CD14-positive monocyte (primary cell): ENCODE measurements around the gene DLK1. TPM values are rescaled to one million over a fixed set of nuclear protein-coding genes. Genes with fewer than 3 reads are reported as not detected.

Experiments
- DNase-seq, 3 donors: peaks; one replicate each; pipeline ENCODE4 v3.0.0-alpha.2; 2011 to 2022
- H2AFZ ChIP-seq: 2 replicates; pipeline ENCODE4 v1.6.0; 2012; ENCODE audit warnings: mild to moderate bottlenecking, low read depth, low read length, inconsistent platforms; ENCODE audit not compliant: insufficient read depth, poor library complexity, severe bottlenecking
- H3K27ac ChIP-seq, 2 donors: 1 replicate in 1 of 2; 2 replicates in 1 of 2; pipeline ENCODE4 v1.5.1; 2012 to 2013; ENCODE audit warnings: low read length in 2 of 2, control low read depth in 1 of 2, inconsistent platforms in 1 of 2, low read depth in 1 of 2, mild to moderate bottlenecking in 1 of 2
- H3K27me3 ChIP-seq, 2 donors: one replicate each; pipeline versions ENCODE4 v1.6.0 to v1.6.1; 2011 to 2013; ENCODE audit warnings: low read length in 2 of 2; ENCODE audit not compliant: control insufficient read depth in 2 of 2, insufficient read depth in 2 of 2
- H3K36me3 ChIP-seq, 2 donors: replicated peaks in 1 of 2; 1 replicate in 1 of 2; 2 replicates in 1 of 2; pipeline versions ENCODE4 v1.5.1 to v1.6.1; 2012 to 2013; ENCODE audit warnings: low read length in 2 of 2, control low read depth in 1 of 2, inconsistent platforms in 1 of 2, mild to moderate bottlenecking in 1 of 2; ENCODE audit not compliant: insufficient read depth in 2 of 2, control insufficient read depth in 1 of 2
- H3K4me1 ChIP-seq, 2 donors: 1 replicate in 1 of 2; 2 replicates in 1 of 2; pipeline versions ENCODE4 v1.5.1 to v1.6.1; 2012 to 2013; ENCODE audit warnings: low read length in 2 of 2, control low read depth in 1 of 2, inconsistent platforms in 1 of 2, mild to moderate bottlenecking in 1 of 2, moderate library complexity in 1 of 2; ENCODE audit not compliant: insufficient read depth in 2 of 2, control insufficient read depth in 1 of 2
- H3K4me2 ChIP-seq: replicated peaks from 2 replicates; pipeline ENCODE3; 2012; ENCODE audit warnings: low read length, moderate library complexity, mild to moderate bottlenecking; ENCODE audit not compliant: poor library complexity, severe bottlenecking; ENCODE audit errors: extremely low read depth
- H3K4me3 ChIP-seq, 3 experiments: fragments of 200-600 bp in 1 of 3; sonication (generic) in 1 of 3; replicated peaks in 1 of 3; 1 replicate in 2 of 3; 2 replicates in 1 of 3; pipeline ENCODE4 v1.5.1; 2011 to 2013; ENCODE audit warnings: low read length in 3 of 3, mild to moderate bottlenecking in 3 of 3, control low read depth in 2 of 3, low read depth in 2 of 3, inconsistent platforms in 1 of 3, moderate library complexity in 1 of 3
- H3K79me2 ChIP-seq: 2 replicates; pipeline ENCODE4 v1.6.0; 2012; ENCODE audit warnings: mild to moderate bottlenecking, control low read depth, inconsistent platforms, low read length, moderate library complexity; ENCODE audit not compliant: insufficient read depth
- H3K9ac ChIP-seq: 2 replicates; pipeline ENCODE4 v1.6.0; 2017; ENCODE audit warnings: low read length, mild to moderate bottlenecking; ENCODE audit not compliant: insufficient read depth, poor library complexity, severe bottlenecking
- H3K9me3 ChIP-seq, 2 donors: replicated peaks in 1 of 2; 1 replicate in 1 of 2; 2 replicates in 1 of 2; pipeline versions ENCODE4 v1.5.1 to v1.6.1; 2012 to 2013; ENCODE audit warnings: low read length in 2 of 2, control low read depth in 1 of 2; ENCODE audit not compliant: control insufficient read depth in 1 of 2, insufficient read depth in 1 of 2
- H4K20me1 ChIP-seq: 2 replicates; pipeline ENCODE4 v1.6.0; 2012; ENCODE audit warnings: mild to moderate bottlenecking, low read length, control low read depth, moderate library complexity; ENCODE audit not compliant: insufficient read depth
- H3K27ac Mint-ChIP-seq, 7 donors: one replicate each; pipeline ENCODE4 v1.8.0; 2020; ENCODE audit warnings: mild to moderate bottlenecking in 7 of 7, mixed read lengths in 7 of 7, moderate library complexity in 6 of 7, inconsistent platforms in 2 of 7
- H3K27me3 Mint-ChIP-seq, 3 donors: one replicate each; pipeline ENCODE4 v1.8.0; 2021 to 2022; ENCODE audit warnings: low read depth in 3 of 3, mild to moderate bottlenecking in 3 of 3, mixed read lengths in 3 of 3, moderate library complexity in 3 of 3, inconsistent platforms in 1 of 3
- H3K36me3 Mint-ChIP-seq, 2 donors: one replicate each; pipeline ENCODE4 v1.8.0; 2020; ENCODE audit warnings: mixed read lengths in 2 of 2, inconsistent platforms in 1 of 2, mild to moderate bottlenecking in 1 of 2
- H3K4me1 Mint-ChIP-seq: one replicate; pipeline ENCODE4 v1.8.0; 2020; ENCODE audit warnings: mild to moderate bottlenecking, mixed read lengths
- H3K4me3 Mint-ChIP-seq, 2 donors: one replicate each; pipeline ENCODE4 v1.8.0; 2020; ENCODE audit warnings: mild to moderate bottlenecking in 2 of 2, mixed read lengths in 2 of 2, moderate library complexity in 1 of 2
- H3K9me3 Mint-ChIP-seq, 7 donors: one replicate each; pipeline ENCODE4 v1.8.0; 2020 to 2022; ENCODE audit warnings: mixed read lengths in 7 of 7, mild to moderate bottlenecking in 6 of 7, moderate library complexity in 6 of 7, inconsistent platforms in 2 of 7
- CTCF ChIP-seq: fragments of 200-600 bp; IDR thresholded peaks from one replicate; pipeline ENCODE4 v1.8.0; 2022; ENCODE audit warnings: antibody characterized with exemption, mild to moderate bottlenecking
- WGBS: methylation state at CpG from one replicate; pipeline ENCODE4 v1.1.5; 2013; ENCODE audit warnings: missing lambda C conversion rate; ENCODE audit not compliant: insufficient coverage; 5-methylcytosine and 5-hydroxymethylcytosine counted together
- intact Hi-C, 2 donors: fragments of 100-400 bp; cut with micrococcal nuclease; formaldehyde crosslinking; loops; one replicate each; pipeline versions ENCODE4 v1.15.0 to v1.15.1; 2023
- polyA plus RNA-seq, 3 donors: library from polyadenylated mRNA; depleted of rRNA in 1 of 3; unstranded in 2 of 3; stranded (reverse) in 1 of 3; fragments of 300-500 nt in 2 of 3; fragments of >200 nt in 1 of 3; fragmentation: Illumina TruSeq in 2 of 3; gene quantifications; 1 replicate in 2 of 3; 2 replicates in 1 of 3; pipeline ENCODE4 v1.2.3, GENCODE V29; 2012 to 2021

Gene DLK1
- polyA plus RNA-seq, 3 donors: 0.04 TPM; not detected in 2

- Mint-ChIP-seq H3K27ac (no peak overlapping the region), H3K27me3 (peaks cover 1 to 2% (median 1%) of the 10 kb centered on the region in 3 donors), H3K4me1 (no peaks in the 10 kb centered on the region), H3K4me3 (no peak overlapping the region), H3K9me3 (no peaks in the 10 kb centered on the region), H3K36me3 (no peaks in the 10 kb centered on the region)
- Histone ChIP-seq H3K4me3 (no peak overlapping the region), H2AFZ (no peak overlapping the region), H3K27ac (no peak overlapping the region), H3K9ac (no peak overlapping the region), H3K4me1 (no peaks in the 10 kb centered on the region), H3K79me2 (no peaks in the 10 kb centered on the region), H3K9me3 (no peaks in the 10 kb centered on the region), H3K36me3 (no peaks in the 10 kb centered on the region), H4K20me1 (no peaks in the 10 kb centered on the region), H3K27me3 (no peaks in the 10 kb centered on the region), H3K4me2 (no peak overlapping the region)
- no peak for DNase-seq
- WGBS: 63% methylated on average over 1 of the region's 11 CpGs
- no peak for TF ChIP-seq CTCF
- intact Hi-C loops: no loop called here
Measured at GRCh38 chr14:100786576-100787219, 60.0 kb downstream of the DLK1 start.

- TF ChIP-seq CTCF: no peak
- Mint-ChIP-seq H3K36me3 (no peaks in the 10 kb centered on the region), H3K9me3 (no peaks in the 10 kb centered on the region), H3K4me3 (no peak overlapping the region), H3K27me3 (peaks cover 1% of the 10 kb centered on the region in 3 donors), H3K27ac (no peak overlapping the region), H3K4me1 (no peaks in the 10 kb centered on the region)
- Histone ChIP-seq H3K4me2 (no peak overlapping the region), H3K27ac (no peak overlapping the region), H3K9me3 (no peaks in the 10 kb centered on the region), H2AFZ (no peak overlapping the region), H3K4me3 (no peak overlapping the region), H3K27me3 (no peaks in the 10 kb centered on the region), H4K20me1 (no peaks in the 10 kb centered on the region), H3K4me1 (no peaks in the 10 kb centered on the region), H3K79me2 (no peaks in the 10 kb centered on the region), H3K9ac (no peak overlapping the region), H3K36me3 (no peaks in the 10 kb centered on the region)
- no peak for DNase-seq
- WGBS: over 99% methylated on average over 12 of the region's 14 CpGs
- intact Hi-C loops: no loop called here
Measured at GRCh38 chr14:100787659-100788058, 61.0 kb downstream of the DLK1 start.

Other genes with a start within 250 kb of the DLK1 start
- under 1 TPM in 2 of 3 donors, not detected in 1; 0.25 to 0.45 TPM for gene BEGAIN, start 139.5 kb upstream of the DLK1 start, polyA plus RNA-seq
- 1 to 10 TPM in 1 of 3 donors, not detected in 2; 1.7 TPM for gene MEG3, start 99.2 kb downstream of the DLK1 start, polyA plus RNA-seq
- gene RTL1, start 176.8 kb downstream of the DLK1 start, polyA plus RNA-seq: not detected